Transverse colon (tissue), 4 donors: ENCODE results near the gene SSC5D.

Source experiments
- CTCF ChIP-seq, 5 experiments: fragments of 200-600 bp in 3 of 5; fragments of 450-650 bp in 2 of 5; sonication (generic) in 3 of 5; IDR thresholded peaks; 1 replicate in 2 of 5; 2 replicates in 3 of 5; pipeline ENCODE4 v1.5.1; 2016 to 2017; ENCODE audit warnings: antibody characterized with exemption in 5 of 5, inconsistent platforms in 3 of 5, mild to moderate bottlenecking in 2 of 5, moderate library complexity in 1 of 5
- POLR2A ChIP-seq: fragments of 450-650 bp; IDR thresholded peaks from one replicate; pipeline ENCODE4 v1.6.1; 2016; ENCODE audit warnings: antibody characterized with exemption, mild to moderate bottlenecking, moderate library complexity
- POLR2AphosphoS5 ChIP-seq, 3 donors: sonication (generic); formaldehyde crosslinking; IDR thresholded peaks; one replicate each; pipeline ENCODE4 v1.6.1; 2016; ENCODE audit warnings: antibody characterized with exemption in 3 of 3

DNA sequence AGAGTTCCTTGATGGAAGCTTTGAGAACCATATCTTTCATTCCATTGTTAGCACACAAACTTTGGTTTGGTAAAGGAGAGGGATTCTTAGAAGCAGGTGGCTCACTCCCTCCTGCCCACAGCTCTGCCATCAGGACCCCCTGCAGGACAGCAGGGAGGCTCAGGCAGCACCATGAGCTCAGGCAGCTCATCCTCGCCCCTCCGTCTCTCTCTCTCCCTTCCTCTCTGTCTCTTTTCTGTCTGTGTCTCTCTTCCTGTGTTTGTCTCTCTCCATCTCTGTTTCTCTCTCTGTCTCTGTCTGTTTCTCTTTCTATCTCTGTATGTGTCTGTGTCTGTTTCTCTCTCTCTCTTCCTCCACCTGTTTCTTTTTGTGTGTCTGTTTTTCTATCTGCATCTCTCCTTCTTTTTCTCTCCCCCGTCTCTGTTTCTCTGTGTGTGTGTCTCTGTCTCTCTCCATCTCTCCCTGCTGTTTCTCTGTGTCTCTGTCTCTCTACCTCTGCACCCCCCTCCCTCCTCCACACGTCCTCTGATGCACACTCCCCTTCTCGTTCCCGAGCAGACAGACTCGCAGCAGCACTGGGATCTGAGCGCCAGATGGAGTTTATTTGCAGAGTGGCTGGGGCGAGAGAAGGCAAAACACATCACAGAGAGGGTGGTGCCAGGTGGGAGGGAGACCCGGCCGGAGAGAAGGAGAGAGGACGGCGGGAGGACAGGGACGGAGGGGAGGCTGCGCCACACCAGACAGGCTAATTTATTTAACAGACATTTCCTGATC lies 40.0 kb downstream of the SSC5D start:
- TF ChIP-seq CTCF (IDR thresholded peaks at IDR 0.05) (no peak), POLR2AphosphoS5 (IDR thresholded peaks at IDR 0.05) (no peak), POLR2A (no peak)
